HL-60 (cell line): Measurements from ENCODE around the gene LRRC46.

Source experiments
- CTCF ChIP-seq: IDR thresholded peaks from one replicate; pipeline ENCODE4 v1.5.1; 2011; ENCODE audit warnings: low read length, control low read depth, inconsistent platforms; ENCODE audit not compliant: insufficient read depth
- GABPA ChIP-seq: IDR thresholded peaks from 2 replicates; pipeline ENCODE4 v1.6.1; 2012; ENCODE audit warnings: low read depth
- REST ChIP-seq: IDR thresholded peaks from 2 replicates; pipeline ENCODE4 v1.6.1; 2012; ENCODE audit warnings: low read depth; ENCODE audit not compliant: insufficient replicate concordance
- SPI1 ChIP-seq: IDR thresholded peaks from 2 replicates; pipeline ENCODE4 v1.6.1; 2012; ENCODE audit warnings: low read depth, mild to moderate bottlenecking, borderline replicate concordance

DNA sequence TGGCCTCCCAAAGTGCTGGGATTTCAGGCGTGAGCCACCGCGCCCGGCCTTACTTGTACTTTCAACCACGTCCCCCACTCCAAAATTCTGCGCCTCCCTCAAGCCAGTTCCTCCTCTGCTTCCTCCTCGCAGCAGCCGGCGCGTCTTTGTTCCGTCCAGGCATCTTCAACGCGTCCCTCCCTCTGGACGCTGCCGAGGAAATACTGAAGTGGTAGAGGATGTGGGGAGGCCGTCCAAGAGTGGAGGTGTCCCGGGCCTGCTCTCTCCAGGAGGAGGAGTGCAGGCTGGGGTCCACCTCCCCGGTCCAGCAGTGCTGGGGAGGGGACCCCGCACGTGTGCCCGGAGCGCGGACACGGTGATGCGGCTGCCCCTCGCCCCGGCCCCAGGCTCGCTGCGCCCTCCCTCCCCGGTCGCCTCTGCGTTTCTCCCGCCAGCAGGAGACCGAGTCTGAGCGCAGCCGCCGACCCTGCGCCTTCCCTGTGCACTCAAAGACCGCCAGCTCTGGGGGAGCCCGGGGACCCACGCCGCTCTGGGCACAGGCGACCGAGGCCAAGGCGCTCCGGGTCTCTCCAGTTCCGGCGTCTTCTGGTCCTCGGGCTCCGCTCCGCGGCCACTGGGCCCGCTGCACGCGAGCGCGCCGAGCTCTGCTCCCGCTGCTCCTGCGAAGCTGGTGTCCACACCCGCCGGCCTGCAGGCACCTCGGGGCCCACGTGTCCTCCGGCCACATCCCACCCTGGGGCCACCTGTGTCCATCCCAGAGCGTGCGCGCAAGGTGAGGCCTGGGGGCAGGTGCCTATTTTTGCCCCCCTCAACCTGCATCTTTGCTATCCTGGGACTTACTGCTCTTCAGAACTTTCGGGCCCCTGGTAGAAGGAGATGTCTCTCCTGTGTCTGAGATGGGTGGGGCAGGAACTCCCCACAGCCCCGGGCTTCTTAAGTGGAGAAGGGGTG, 41.6 kb upstream of the LRRC46 start:
- TF ChIP-seq CTCF (no peak), SPI1 (no peak), REST (no peak), GABPA (no peak)
